Left ventricle myocardium inferior (tissue), 1 donor: ENCODE measurements around the gene PET117. TPM values are rescaled to one million over a fixed set of nuclear protein-coding genes. Genes with fewer than 3 reads are reported as not detected.
"Not testable (repeated sequence)": the region's sequence is repeated elsewhere in the genome, so short reads cannot be mapped to it uniquely, and the experiment has no call there.

Experiments
- DNase-seq: peaks from one replicate; pipeline ENCODE4 v3.0.0-alpha.2; 2020
- H3K27ac ChIP-seq: fragments of 200-600 bp; replicated peaks from 2 replicates; pipeline ENCODE4 v1.8.0; 2021
- H3K27me3 ChIP-seq: fragments of 200-600 bp; 2 replicates; pipeline ENCODE4 v1.8.0; 2021; ENCODE audit warnings: low read depth
- H3K36me3 ChIP-seq: fragments of 200-600 bp; 2 replicates; pipeline ENCODE4 v1.8.0; 2021
- H3K4me1 ChIP-seq: fragments of 200-600 bp; 2 replicates; pipeline ENCODE4 v1.8.0; 2021
- H3K4me3 ChIP-seq: fragments of 200-600 bp; 2 replicates; pipeline ENCODE4 v1.8.0; 2021; ENCODE audit warnings: mild to moderate bottlenecking, moderate library complexity
- H3K9me3 ChIP-seq: fragments of 200-600 bp; replicated peaks from 2 replicates; pipeline ENCODE4 v1.8.0; 2021
- CTCF ChIP-seq: fragments of 200-600 bp; IDR thresholded peaks from 2 replicates; pipeline ENCODE4 v1.8.0; 2021; ENCODE audit warnings: antibody characterized with exemption, mild to moderate bottlenecking, borderline replicate concordance
- intact Hi-C: fragments of 100-400 bp; cut with micrococcal nuclease; formaldehyde crosslinking; loops from one replicate; pipeline ENCODE4 v1.11.0; 2022
- long read RNA-seq: library from polyadenylated mRNA; unstranded; transcript quantifications from one replicate; pipeline ENCODE4 v2.0.0, GENCODE V29; 2021
- total RNA-seq: library from RNA; stranded (reverse); fragmentation: NEBNext Ultra II Directional; extraction: Animal tissue kit (Norgen Biotek cat#: 25700); gene quantifications from one replicate; pipeline ENCODE4 v1.2.1, GENCODE V29; 2021
- donor health status: DM: no; HTN: yes; CAD: no; lungs with severe emphysema.

The PET117 gene
- 9.1 TPM for total RNA-seq
- long read RNA-seq, transcript PET117-201 (2 exons, 1,141 nt), result major isoform, 11 of 11 reads
- long read RNA-seq, partial matches to known transcripts, result 0 of 11 reads
- long read RNA-seq, other reads (novel, unspliced or antisense), result 0 of 11 reads

- peaks cover 40% of the 10 kb centered on the region for H3K4me1 ChIP-seq
- no peaks in the 10 kb centered on the region for H3K27me3 ChIP-seq
- peak; percentile 92 for DNase-seq
- H3K4me3 ChIP-seq, result peak within 1 kb of the TSS; percentile 95
- peaks cover 4% of the 10 kb centered on the region for H3K36me3 ChIP-seq
- no peak for TF ChIP-seq CTCF
- peak within 1 kb of the TSS; percentile 95 for H3K27ac ChIP-seq
- intact Hi-C loops, result loop anchor here (10.0 kb wide), 1 partner anchor 137 kb away; no protein-coding TSS in a partner anchor
- no peaks in the 10 kb centered on the region for H3K9me3 ChIP-seq
Measured at GRCh38 chr20:18137412-18138265, at the start of gene PET117, which contains the start of gene KAT14. Gene PET117, plus strand, starts transcription at chr20:18137863. Its CDS starts 93 bp downstream, at chr20:18137956. Gene KAT14, plus strand, starts transcription at chr20:18137863. Its CDS starts 4,798 bp downstream, at chr20:18142661.

GRCh38 chr20:18088298-18088697 lies 49.4 kb upstream of the PET117 start:
- H3K4me3 ChIP-seq, H3K27ac ChIP-seq, DNase-seq, H3K36me3 ChIP-seq, intact Hi-C loops, H3K9me3 ChIP-seq, H3K4me1 ChIP-seq: not testable (repeated sequence)
- H3K27me3 ChIP-seq, result peaks cover 56% of the 10 kb centered on the region

GRCh38 chr20:18088841-18089240 lies 48.8 kb upstream of the PET117 start:
- H3K27me3 ChIP-seq, result peaks cover 62% of the 10 kb centered on the region
- H3K9me3 ChIP-seq, DNase-seq: not testable (repeated sequence)

GRCh38 chr20:18090044-18090443 lies 47.6 kb upstream of the PET117 start:
- Histone ChIP-seq H3K27ac (no peak overlapping the region), H3K4me1 (no peaks in the 10 kb centered on the region), H3K9me3 (no peaks in the 10 kb centered on the region), H3K4me3 (no peak overlapping the region), H3K27me3 (peaks cover 70% of the 10 kb centered on the region), H3K36me3 (no peaks in the 10 kb centered on the region)
- intact Hi-C loops, result no loop called here
- TF ChIP-seq CTCF, result no peak
- DNase-seq, result no peak

More at GRCh38 chr20:18088841-18089240, 48.8 kb upstream of the PET117 start:
- H3K27ac ChIP-seq, H3K4me1 ChIP-seq, H3K36me3 ChIP-seq, intact Hi-C loops, H3K4me3 ChIP-seq: not testable (repeated sequence)

- Histone ChIP-seq H3K27me3 (peaks cover 71% of the 10 kb centered on the region), H3K4me3 (no peak overlapping the region), H3K4me1 (no peaks in the 10 kb centered on the region), H3K9me3 (no peaks in the 10 kb centered on the region), H3K36me3 (no peaks in the 10 kb centered on the region), H3K27ac (no peak overlapping the region)
- TF ChIP-seq CTCF, result no peak
- intact Hi-C loops, result no loop called here
- no peak for DNase-seq
Measured at GRCh38 chr20:18090477-18090876, 47.2 kb upstream of the PET117 start.

GRCh38 chr20:18091623-18092022 lies 46.0 kb upstream of the PET117 start:
- intact Hi-C loops, result no loop called here

More at GRCh38 chr20:18091623-18092022, 46.0 kb upstream of the PET117 start:
- Histone ChIP-seq H3K4me1 (no peaks in the 10 kb centered on the region), H3K4me3 (no peak overlapping the region), H3K27me3 (peaks cover 78% of the 10 kb centered on the region), H3K36me3 (no peaks in the 10 kb centered on the region), H3K27ac (no peak overlapping the region), H3K9me3 (no peaks in the 10 kb centered on the region)
- TF ChIP-seq CTCF, result no peak
- DNase-seq, result no peak
